HCT116 (cell line): ENCODE data around the gene PCSK9. TPM values are rescaled to one million over a fixed set of nuclear protein-coding genes. Genes with fewer than 3 reads are reported as not detected.

Experiments used
- ATAC-seq: fragments of 200-7000 bp; cut with Tn5 transposase; 2 replicates; pipeline ENCODE4 v1.9.1; 2020; ENCODE audit warnings: mild to moderate bottlenecking, moderate library complexity
- BruUV-seq: library from RNA; stranded (reverse); fragments of 400-500 nt; replicated peaks from 2 replicates; lab custom pipeline; 2021; lab: Mats Ljungman, UMichigan
- CTCF ChIA-PET: fragments of 300-600 bp; sonication (Branson Sonifier 250); formaldehyde crosslinking; loops from one replicate; lab custom pipeline; 2021; ENCODE audit warnings: antibody characterized with exemption; lab: Charles Lee
- POLR2A ChIA-PET: fragments of 300-600, 350-600 bp; sonication (Branson Sonifier 250); formaldehyde crosslinking; loops from one replicate; lab custom pipeline; 2021; ENCODE audit warnings: antibody characterized with exemption; lab: Charles Lee
- RAD21 ChIA-PET, 2 experiments: fragments of 300-600 bp; sonication (Branson Sonifier 250); formaldehyde crosslinking; loops; one replicate each; lab custom pipeline; 2023; ENCODE audit warnings: low total read pairs in 2 of 2; ENCODE audit not compliant: uncharacterized antibody in 2 of 2, unreplicated experiment in 2 of 2, low non-redundant PET in 1 of 2; lab: Charles Lee
- DNase-seq: peaks from one replicate; pipeline ENCODE4 v3.0.0-alpha.2; 2010; ENCODE audit warnings: low read depth, low spot score
- H2AFZ ChIP-seq: fragments of 200-600 bp; shearing (Covaris generic), sonication (generic); 2 replicates; pipeline ENCODE4 v1.6.1; 2017; ENCODE audit warnings: low read depth, mixed run types, mixed read lengths, antibody characterized with exemption, low read length; ENCODE audit not compliant: poor library complexity, severe bottlenecking
- H3K27ac ChIP-seq: 2 replicates; pipeline ENCODE4 v1.5.1; 2012; ENCODE audit warnings: low read depth, low read length
- H3K27me3 ChIP-seq: fragments of 200-600 bp; sonication (generic); 2 replicates; pipeline ENCODE4 v1.6.1; 2016; ENCODE audit warnings: mixed run types, low read length, mixed read lengths; ENCODE audit not compliant: insufficient read depth
- H3K36me3 ChIP-seq, 2 experiments: fragments of 200-500 bp in 1 of 2; fragments of 200-600 bp in 1 of 2; sonication (Bioruptor generic) in 1 of 2; sonication (generic) in 1 of 2; 2 replicates each; pipeline versions ENCODE4 v1.5.1 to v1.6.1; 2014 to 2016; ENCODE audit warnings: low read length in 2 of 2, inconsistent platforms in 1 of 2, mixed read lengths in 1 of 2, mixed run types in 1 of 2; ENCODE audit not compliant: insufficient read depth in 2 of 2, control insufficient read depth in 1 of 2
- H3K4me1 ChIP-seq, 2 experiments: fragments of 200-600 bp in 1 of 2; sonication (generic) in 1 of 2; 2 replicates each; pipeline versions ENCODE4 v1.5.1 to v1.6.1; 2012 to 2017; ENCODE audit warnings: low read length in 2 of 2, inconsistent platforms in 1 of 2, mild to moderate bottlenecking in 1 of 2, mixed read lengths in 1 of 2, mixed run types in 1 of 2, moderate library complexity in 1 of 2; ENCODE audit not compliant: insufficient read depth in 2 of 2, control insufficient read depth in 1 of 2
- H3K4me2 ChIP-seq: fragments of 200-600 bp; sonication (generic); 2 replicates; pipeline ENCODE4 v1.6.1; 2017; ENCODE audit warnings: mixed run types, low read length, mixed read lengths
- H3K4me3 ChIP-seq, 2 experiments: fragments of 200-600 bp in 1 of 2; sonication (generic) in 1 of 2; replicated peaks in 1 of 2; 2 replicates each; pipeline ENCODE4 v1.5.1; 2011 to 2016; ENCODE audit warnings: low read length in 2 of 2, control low read depth in 1 of 2, low read depth in 1 of 2, mild to moderate bottlenecking in 1 of 2, mixed read lengths in 1 of 2, mixed run types in 1 of 2
- H3K79me2 ChIP-seq: fragments of 200-600 bp; sonication (generic); 2 replicates; pipeline ENCODE4 v1.6.1; 2017; ENCODE audit warnings: mild to moderate bottlenecking, mixed run types, low read length, moderate library complexity, mixed read lengths; ENCODE audit not compliant: insufficient read depth
- H3K9ac ChIP-seq: fragments of 200-600 bp; sonication (generic); 2 replicates; pipeline ENCODE4 v1.6.1; 2016; ENCODE audit warnings: low read length, mixed read lengths
- H3K9me2 ChIP-seq: fragments of 200-600 bp; sonication (generic), shearing (Covaris generic); 2 replicates; pipeline ENCODE4 v1.6.1; 2017; ENCODE audit warnings: mixed run types, mild to moderate bottlenecking, moderate library complexity; ENCODE audit not compliant: insufficient read depth
- H3K9me3 ChIP-seq, 2 experiments: fragments of 200-500 bp in 1 of 2; fragments of 200-600 bp in 1 of 2; sonication (Bioruptor generic) in 1 of 2; sonication (generic) in 1 of 2; 2 replicates each; pipeline ENCODE4 v1.6.1; 2014 to 2017; ENCODE audit warnings: low read length in 2 of 2, mixed read lengths in 2 of 2, inconsistent platforms in 1 of 2, low read depth in 1 of 2, mild to moderate bottlenecking in 1 of 2, mixed run types in 1 of 2, moderate library complexity in 1 of 2; ENCODE audit not compliant: control insufficient read depth in 1 of 2, insufficient read depth in 1 of 2
- H4K20me1 ChIP-seq: fragments of 200-600 bp; sonication (generic), shearing (Covaris generic); 2 replicates; pipeline ENCODE4 v1.6.1; 2017; ENCODE audit warnings: mixed run types, mild to moderate bottlenecking, moderate library complexity; ENCODE audit not compliant: insufficient read depth
- ATF3 ChIP-seq: IDR thresholded peaks from 2 replicates; pipeline ENCODE4 v1.6.1; 2012
- CBX3 ChIP-seq: IDR thresholded peaks from 2 replicates; pipeline ENCODE4 v1.6.1; 2012; ENCODE audit warnings: low read depth
- CEBPB ChIP-seq: IDR thresholded peaks from 2 replicates; pipeline ENCODE4 v1.6.1; 2012; ENCODE audit warnings: low read depth
- EGR1 ChIP-seq: IDR thresholded peaks from 2 replicates; pipeline ENCODE4 v1.6.1; 2012; ENCODE audit warnings: low read depth
- ELF1 ChIP-seq: IDR thresholded peaks from 2 replicates; pipeline ENCODE4 v1.6.1; 2012; ENCODE audit warnings: low read depth, borderline replicate concordance
- EZH2 ChIP-seq: fragments of 200-600 bp; sonication (generic); IDR thresholded peaks from 2 replicates; pipeline ENCODE4 v1.6.1; 2017; ENCODE audit warnings: antibody characterized with exemption, mixed run types
- EZH2phosphoT487 ChIP-seq: fragments of 200-600 bp; IDR thresholded peaks from 2 replicates; pipeline ENCODE4 v1.6.1; 2018; ENCODE audit warnings: antibody characterized with exemption, borderline replicate concordance
- MAX ChIP-seq: IDR thresholded peaks from 2 replicates; pipeline ENCODE4 v1.6.1; 2012
- POLR2AphosphoS5 ChIP-seq: IDR thresholded peaks from 2 replicates; pipeline ENCODE4 v1.6.1; 2011; ENCODE audit warnings: mild to moderate bottlenecking, low read depth, low read length, moderate library complexity
- RAD21 ChIP-seq: IDR thresholded peaks from 2 replicates; pipeline ENCODE4 v1.6.1; 2012; ENCODE audit warnings: low read depth, mild to moderate bottlenecking
- SIN3A ChIP-seq: IDR thresholded peaks from 2 replicates; pipeline ENCODE4 v1.6.1; 2012; ENCODE audit warnings: low read depth
- SP1 ChIP-seq: IDR thresholded peaks from 2 replicates; pipeline ENCODE4 v1.6.1; 2012; ENCODE audit warnings: low read depth
- SRF ChIP-seq: IDR thresholded peaks from 2 replicates; pipeline ENCODE4 v1.6.1; 2012; ENCODE audit warnings: low read depth
- YY1 ChIP-seq: IDR thresholded peaks from 2 replicates; pipeline ENCODE4 v1.6.1; 2011; ENCODE audit warnings: low read length, low read depth, moderate library complexity, mild to moderate bottlenecking; ENCODE audit not compliant: insufficient replicate concordance; ENCODE audit errors: extremely low read depth
- ZFX ChIP-seq: fragments of 450-650 bp; IDR thresholded peaks from 2 replicates; pipeline ENCODE4 v1.6.1; 2017
- ZNF274 ChIP-seq: fragments of 200-500 bp; sonication (Bioruptor generic); IDR thresholded peaks from 2 replicates; pipeline ENCODE4 v1.6.1; 2014; ENCODE audit warnings: mild to moderate bottlenecking, low read depth, low read length, inconsistent platforms
- intact Hi-C: fragments of 100-400 bp; cut with micrococcal nuclease; formaldehyde crosslinking; loops from 2 replicates; pipeline ENCODE4 v1.10.0; 2022
- total RNA-seq: library from RNA; stranded (reverse); gene quantifications from one replicate; pipeline ENCODE4 v1.2.1, GENCODE V29; 2021; ENCODE audit not compliant: unreplicated experiment

PCSK9 gene
- total RNA-seq, 1 experiment from 2014 or later = 39.6 TPM

DNA sequence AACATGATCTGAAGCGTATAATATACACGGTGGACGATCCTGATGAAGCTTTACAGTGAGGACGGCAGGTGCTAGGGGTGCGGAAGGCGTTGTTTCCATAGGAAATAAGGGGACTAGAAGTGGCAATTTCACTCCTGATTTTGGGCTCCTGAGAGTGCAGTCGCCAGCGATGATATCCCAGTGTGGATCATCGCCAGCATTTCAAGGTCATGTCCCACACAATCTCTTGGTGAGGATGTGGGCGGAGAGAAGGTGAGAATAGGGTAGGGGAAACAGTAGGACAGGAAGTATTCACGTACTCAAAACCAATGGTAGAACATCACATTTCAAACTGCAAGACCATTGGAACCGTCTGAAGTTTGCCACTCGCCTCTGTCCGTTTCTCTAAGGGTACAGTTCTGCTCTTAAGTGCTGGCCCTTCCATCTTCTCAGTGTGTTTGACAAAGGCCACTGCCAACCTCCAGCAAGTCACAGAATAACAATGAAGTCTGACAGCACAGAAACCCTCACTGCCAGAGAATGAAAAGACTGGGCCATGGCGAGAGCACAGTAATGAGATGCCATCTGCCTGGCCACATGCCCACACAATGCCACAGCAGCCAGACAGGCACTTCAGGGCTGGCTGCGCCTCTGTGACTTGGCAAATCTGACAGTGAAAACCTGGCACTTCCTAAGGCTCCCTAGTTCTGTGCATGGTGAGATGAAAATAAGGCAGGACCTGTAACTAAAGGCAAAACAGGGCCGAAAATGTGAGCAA lies 27.9 kb downstream of the PCSK9 start:
- Histone ChIP-seq H3K4me2 (no peak overlapping the region), H2AFZ (no peak overlapping the region), H3K27me3 (no peaks in the 10 kb centered on the region), H3K27ac (no peak overlapping the region), H3K9me2 (no peaks in the 10 kb centered on the region), H3K4me1 (peaks cover 0 to 5% of the 10 kb centered on the region in 2 experiments; a peak in 1 of 4 replicates), H3K36me3 (peaks cover 16 to 22% of the 10 kb centered on the region in 2 experiments; a peak in 3 of 4 replicates), H3K79me2 (no peaks in the 10 kb centered on the region), H3K9ac (no peak overlapping the region), H3K9me3 (no peaks in the 10 kb centered on the region), H4K20me1 (no peaks in the 10 kb centered on the region), H3K4me3 (no peak overlapping the region)
- intact Hi-C loops = no loop called here
- POLR2A ChIA-PET = no interaction called here
- ATAC-seq = no peak
- no TSS peak for BruUV-seq
- RAD21 ChIA-PET = no interaction called here
- CTCF ChIA-PET = no interaction called here
- no peak for DNase-seq
- TF ChIP-seq SRF (no peak), CBX3 (no peak), SIN3A (no peak), CEBPB (no peak), POLR2AphosphoS5 (no peak), ZFX (no peak), EGR1 (no peak), ATF3 (no peak), EZH2 (no peak), SP1 (no peak), RAD21 (no peak), ZNF274 (no peak), EZH2phosphoT487 (no peak), ELF1 (no peak), MAX (no peak), YY1 (no peak)
